ENCODE results near the gene KIF21A.
"Not testable (repeated sequence)": the region's sequence is repeated elsewhere in the genome, so short reads cannot be mapped to it uniquely, and the experiment has no call there.

KIF21A gene, protein sequence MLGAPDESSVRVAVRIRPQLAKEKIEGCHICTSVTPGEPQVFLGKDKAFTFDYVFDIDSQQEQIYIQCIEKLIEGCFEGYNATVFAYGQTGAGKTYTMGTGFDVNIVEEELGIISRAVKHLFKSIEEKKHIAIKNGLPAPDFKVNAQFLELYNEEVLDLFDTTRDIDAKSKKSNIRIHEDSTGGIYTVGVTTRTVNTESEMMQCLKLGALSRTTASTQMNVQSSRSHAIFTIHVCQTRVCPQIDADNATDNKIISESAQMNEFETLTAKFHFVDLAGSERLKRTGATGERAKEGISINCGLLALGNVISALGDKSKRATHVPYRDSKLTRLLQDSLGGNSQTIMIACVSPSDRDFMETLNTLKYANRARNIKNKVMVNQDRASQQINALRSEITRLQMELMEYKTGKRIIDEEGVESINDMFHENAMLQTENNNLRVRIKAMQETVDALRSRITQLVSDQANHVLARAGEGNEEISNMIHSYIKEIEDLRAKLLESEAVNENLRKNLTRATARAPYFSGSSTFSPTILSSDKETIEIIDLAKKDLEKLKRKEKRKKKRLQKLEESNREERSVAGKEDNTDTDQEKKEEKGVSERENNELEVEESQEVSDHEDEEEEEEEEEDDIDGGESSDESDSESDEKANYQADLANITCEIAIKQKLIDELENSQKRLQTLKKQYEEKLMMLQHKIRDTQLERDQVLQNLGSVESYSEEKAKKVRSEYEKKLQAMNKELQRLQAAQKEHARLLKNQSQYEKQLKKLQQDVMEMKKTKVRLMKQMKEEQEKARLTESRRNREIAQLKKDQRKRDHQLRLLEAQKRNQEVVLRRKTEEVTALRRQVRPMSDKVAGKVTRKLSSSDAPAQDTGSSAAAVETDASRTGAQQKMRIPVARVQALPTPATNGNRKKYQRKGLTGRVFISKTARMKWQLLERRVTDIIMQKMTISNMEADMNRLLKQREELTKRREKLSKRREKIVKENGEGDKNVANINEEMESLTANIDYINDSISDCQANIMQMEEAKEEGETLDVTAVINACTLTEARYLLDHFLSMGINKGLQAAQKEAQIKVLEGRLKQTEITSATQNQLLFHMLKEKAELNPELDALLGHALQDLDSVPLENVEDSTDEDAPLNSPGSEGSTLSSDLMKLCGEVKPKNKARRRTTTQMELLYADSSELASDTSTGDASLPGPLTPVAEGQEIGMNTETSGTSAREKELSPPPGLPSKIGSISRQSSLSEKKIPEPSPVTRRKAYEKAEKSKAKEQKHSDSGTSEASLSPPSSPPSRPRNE (N-terminal part only)

DNA sequence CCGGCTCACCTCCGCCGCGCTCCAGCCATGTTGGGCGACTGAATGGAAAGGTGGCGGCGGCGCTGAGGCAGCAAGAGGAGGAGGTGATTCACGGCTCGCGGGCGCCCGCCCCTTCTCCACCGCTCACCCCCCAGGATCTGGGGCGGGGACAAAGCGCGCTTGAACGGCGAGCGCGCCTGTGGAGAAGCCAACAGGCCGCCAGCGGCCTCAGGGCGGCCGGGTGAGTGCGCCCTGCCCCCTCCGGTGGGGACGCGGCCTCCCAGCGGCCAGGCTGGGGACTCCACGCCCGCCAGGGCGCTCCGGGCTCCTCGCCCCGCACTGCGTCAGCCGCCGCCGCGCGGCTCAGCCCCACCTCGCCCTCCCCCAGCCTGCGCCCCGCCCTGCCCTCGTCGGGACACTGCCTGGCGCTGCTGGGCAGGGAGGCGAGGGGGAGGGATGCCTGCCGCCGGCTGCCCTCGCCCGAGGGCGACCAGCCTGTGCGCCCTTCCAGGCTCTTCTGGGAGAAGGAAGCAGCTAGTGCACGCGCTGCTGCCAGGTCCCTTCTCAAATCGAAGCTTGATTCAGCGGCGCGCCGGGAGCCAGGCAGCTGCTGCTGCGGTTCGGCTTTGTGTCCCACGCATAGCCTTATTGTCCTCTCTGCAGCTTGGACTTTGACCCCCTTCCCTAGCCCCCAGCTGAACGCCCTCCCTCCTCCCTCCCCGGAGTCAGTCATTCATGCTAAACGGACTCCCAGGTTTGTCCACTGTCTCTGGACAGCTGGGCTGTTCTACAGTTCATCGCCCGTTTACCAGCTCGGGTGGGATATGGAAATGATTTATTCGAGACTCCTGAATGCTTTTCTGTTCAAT, at the start of gene KIF21A:
Gene KIF21A, minus strand, starts transcription at position 40 of the 848 bp plus-strand sequence. CDS start 150 bp downstream, outside the sequence.
- DNase-seq = peak; percentile 97

DNA sequence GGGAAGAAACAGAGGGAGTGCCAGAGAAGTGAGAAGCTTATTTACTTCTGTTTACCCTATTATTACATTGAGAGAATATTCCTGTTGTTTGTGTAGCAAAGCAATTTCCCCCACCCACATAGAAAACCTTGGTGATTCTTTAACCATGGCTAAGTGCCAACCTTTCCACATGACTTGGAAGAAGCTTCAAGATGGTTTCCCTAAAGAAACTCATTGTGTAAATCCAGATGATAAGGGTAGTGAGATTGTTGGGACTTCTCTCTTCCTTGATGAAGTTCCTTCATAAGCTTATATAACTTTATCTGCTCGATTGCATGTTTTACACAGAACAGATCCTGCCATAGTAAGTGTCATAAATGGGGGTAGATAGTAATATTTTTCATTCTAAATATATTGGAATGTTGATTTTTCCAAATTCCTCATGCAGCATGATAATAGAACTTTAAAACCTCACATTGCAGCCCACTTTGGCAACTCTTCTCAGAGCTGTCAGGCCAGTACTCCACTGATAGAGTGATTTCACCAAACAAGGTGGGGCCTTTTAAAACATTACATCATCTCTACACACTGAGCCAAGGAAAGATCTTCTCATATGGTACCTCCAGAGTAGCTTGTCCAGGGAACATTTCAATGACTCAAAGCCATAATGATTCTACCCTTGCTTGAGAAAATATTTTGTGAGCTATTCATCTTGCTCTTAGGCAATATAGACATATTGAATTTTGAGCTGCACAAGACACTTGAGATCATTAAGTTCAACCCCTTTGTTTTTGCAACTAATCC, 47.8 kb upstream of the KIF21A start:
- no peak for DNase-seq

DNA sequence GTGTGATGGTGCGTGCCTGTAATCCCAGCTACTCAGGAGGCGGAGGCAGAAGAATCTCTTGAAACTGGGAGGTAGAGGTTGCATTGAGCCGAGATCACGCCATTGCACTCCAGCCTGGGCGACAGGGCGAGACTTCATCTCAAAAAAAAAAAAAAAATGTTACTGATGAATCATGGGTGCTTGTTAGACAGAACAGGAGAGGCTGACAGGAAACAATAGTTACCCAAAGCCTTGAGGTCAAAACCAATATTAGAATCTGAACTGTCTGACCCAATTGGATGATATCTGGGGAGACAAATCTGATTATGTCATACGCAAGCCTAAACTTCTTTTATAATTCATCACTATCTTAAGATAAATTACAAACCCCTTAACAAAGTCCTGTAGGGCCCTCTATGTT, 40.7 kb upstream of the KIF21A start:
- DNase-seq = no peak

DNA sequence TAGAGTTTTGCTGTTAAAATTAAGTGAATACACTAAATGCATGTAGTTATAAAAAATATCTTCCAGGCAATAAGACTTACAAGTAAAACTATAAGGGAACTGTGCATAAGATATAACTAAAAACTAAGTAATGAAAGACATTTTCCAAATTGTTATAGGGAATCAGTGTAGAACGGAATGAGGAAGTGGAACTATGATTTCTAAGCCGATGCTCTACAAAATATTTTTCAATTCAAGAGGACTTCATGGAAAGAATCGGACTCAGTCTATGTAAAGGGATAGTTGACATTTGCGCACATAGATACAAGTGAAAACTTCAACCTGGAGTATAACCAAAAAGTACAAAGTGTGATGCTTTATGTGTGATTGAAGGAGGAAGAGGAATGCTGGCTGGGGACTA, 40.1 kb upstream of the KIF21A start:
- no peak for DNase-seq

DNA sequence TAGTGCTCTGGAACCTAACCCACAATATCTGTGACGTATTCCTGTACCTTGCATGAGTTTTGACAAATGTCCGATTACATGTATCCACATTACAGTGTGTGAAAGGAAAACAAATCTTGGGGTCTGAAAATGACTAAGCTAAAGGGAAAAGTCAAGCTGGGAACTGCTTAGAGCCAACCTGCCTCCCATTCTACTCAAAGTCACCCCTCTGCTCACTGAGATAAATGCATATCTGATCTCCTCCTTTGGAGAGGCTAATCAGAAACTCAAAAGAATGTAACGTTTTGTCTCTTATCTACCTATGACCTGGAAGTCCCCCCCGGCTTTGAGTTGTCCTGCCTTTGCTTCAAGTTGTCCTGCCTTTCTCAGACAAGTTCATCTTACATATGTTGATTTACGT, 34.0 kb upstream of the KIF21A start:
- no peak for DNase-seq

DNA sequence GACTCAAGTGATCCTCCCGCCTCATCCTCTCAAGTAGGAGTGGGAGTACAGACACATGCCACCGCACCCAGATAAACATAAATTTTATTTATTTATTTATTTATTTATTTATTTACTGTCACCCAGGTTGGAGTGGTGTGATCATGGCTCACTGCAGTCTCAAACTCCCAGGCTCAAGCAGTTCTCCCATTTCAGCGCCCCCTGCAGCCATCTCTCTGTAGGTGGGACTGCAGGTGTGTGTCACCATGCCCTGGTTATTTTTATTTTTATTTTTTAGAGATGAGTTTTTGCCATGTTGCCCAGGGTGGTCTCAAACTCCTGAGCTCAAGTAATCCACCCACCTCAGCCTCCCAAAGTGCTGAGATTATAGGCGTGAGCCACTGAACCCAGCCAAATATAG, 33.2 kb upstream of the KIF21A start:
- no peak for DNase-seq

DNA sequence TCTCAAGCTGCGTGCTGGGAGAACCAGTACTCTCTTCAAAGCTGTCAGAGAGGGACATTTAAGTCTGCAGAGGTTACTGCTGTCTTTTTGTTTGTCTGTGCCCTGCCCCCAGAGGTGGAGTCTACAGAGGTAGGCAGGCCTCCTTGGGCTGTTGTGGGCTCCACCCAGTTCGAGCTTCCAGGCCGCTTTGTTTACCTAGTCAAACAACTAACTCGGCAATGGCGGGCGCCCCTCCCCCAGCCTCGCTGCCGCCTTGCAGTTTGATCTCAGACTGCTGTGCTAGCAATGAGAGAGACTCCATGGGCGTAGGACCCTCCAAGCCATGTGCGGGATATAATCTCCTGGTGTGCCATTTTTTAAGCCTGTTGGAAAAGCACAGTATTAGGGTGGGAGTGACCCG, 32.2 kb upstream of the KIF21A start:
- not testable (repeated sequence) for DNase-seq

DNA sequence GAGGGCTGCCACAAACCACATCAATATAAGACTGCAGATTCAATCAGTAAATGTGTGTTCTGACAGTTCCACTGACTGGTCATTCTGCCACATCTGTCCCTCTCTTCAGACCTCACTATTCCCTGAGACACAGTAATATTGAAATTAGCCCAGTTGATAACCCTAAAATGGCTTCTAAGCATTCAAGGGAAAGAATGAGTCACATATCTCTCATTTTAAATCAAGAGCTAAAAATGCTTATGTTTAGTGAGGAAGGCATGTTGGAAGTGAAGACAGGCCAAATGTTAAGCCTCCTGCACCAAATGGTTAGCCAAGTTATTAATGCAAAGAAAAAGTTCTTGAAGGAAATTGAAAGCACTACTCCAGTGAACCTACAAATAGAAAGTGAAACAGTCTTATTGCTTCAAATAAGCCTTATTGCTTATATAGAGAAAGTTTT, 24.5 kb upstream of the KIF21A start:
- no peak for DNase-seq

DNA sequence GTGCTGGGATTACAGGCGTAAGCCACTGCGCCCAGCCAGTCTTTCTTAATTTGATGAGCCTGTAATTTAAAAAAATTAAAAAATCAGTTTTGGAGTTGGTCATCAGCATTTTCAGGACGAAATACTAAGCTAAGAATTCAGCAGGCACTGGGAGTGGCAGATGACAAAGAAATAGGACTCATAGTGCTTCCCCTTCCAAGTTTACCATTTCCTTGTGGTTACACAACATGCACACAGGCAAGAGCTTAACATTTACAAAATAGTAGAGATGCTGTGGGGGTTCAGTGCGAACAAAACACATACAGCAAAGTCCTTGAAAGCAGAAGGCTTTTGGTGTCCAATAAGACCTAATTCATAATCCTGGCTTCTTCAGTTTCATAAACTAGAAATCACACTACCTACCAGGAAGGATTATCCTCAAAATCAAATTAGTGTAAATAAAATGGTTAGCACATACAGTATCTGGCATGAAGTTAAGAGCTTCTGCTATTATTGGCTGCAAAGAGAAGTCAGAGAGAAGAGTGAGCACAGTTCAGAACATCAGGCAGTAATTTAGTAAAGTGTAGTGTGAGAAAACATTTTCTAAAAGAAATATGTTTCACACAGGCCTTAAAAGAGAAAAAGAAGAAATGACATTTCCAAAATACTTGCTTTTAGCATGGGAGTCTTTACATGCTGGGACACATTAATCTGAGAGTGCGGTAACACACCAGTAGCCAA, 22.2 kb upstream of the KIF21A start:
- DNase-seq = peak; percentile 17

DNA sequence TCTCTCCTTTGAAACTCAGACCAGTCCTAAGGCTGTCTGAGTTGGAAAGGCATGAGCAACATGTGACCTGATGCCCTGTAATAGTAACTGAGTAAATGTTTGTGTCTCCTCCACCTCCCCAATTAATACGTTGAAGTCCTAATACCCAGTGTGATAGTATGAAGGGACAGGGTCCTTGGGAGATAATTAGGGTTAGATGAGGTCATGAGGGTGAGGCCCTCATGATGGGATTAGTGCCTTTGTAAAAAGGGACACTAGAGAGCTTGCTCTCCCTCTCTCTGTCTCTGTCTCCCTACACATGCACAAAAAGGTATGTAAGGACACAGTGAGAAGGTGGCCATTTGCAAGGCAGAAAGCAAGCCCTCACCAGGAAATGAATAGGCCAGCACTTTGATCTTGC, 18.1 kb upstream of the KIF21A start:
- DNase-seq = peak; percentile 11

DNA sequence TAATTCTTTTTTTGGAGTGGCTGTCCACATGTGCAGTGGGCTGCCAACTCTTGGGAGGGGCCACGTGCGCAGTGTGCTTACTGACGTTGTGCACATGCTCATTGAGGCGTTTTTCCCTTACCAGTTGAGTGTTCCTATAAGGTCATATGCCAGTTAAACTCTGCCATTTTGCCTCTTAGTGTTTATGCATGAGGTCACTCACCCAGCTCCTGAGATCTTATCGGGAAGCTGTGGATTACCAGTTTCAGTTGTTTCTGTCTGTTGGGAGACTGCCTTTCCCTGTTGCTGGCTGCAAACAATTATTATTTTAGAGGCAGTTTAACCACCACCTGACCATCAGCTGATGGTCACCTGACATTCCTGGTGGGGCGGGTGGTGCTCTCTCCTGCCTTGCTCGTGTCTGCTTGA, 16.1 kb upstream of the KIF21A start:
- no peak for DNase-seq

DNA sequence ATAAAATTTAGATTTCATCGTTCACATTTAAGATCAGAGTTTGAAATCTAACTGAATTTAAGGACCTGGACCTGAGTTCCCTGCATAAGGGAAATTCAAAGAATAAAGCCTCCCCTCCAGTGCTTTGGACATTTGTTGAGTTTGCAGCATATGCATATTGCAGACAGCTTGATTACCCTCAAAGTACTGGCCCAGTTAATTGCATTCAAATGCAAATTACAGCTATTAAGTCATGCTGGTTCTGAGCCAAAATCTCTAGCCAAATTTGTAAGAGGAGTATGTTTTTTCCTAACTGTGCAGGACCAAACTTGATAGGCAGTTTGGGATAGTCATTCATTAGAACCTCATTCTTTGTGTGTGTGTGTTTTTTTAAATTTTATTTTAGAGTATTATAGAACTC, 9.1 kb upstream of the KIF21A start:
- no peak for DNase-seq

DNA sequence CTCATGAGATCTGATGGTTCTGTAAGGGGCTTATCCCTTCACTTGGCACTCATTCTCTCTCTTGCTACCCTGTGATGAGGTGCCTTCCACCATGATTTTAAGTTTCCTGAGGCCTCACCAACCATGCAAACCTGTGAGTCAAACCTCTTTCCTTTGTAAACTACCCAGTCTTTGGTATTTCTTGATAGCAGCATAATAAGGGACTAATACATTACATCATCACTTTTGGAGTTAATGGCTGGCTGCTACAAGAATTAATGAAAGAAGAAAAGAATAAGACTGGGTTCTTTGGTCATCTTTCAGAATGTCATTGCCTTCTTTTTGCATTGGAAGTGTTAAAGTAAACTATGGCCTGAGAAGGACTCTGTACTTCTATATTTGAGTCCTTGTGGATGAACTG, 5.1 kb upstream of the KIF21A start:
- no peak for DNase-seq

DNA sequence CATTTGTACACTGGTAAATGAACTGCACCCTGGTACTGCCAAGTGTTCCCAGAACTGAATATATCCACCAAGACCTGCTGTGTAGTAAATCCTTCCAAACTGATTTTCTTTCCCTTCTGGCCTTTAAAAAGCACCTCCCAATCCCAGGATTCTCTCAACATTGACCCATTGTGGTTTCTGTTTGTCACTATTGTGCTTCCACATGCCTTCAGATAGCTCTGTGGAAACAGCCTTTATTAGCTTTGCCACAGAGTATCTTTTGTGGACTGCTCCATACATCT, 949 bp upstream of the KIF21A start:
- no peak for DNase-seq

DNA sequence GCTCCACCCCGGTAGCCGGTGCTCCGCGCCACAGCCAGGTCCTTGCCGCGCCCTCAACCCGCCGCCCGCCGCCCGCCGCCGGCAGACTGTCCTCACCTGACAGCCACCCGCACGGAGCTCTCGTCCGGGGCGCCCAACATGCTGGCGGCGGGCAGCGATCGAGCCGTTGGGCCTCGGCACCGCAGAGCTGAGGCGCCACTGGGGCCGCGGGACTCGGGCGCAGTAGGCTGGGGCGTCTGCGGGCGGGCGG, 164 bp downstream of the KIF21A start:
- DNase-seq = no peak

DNA sequence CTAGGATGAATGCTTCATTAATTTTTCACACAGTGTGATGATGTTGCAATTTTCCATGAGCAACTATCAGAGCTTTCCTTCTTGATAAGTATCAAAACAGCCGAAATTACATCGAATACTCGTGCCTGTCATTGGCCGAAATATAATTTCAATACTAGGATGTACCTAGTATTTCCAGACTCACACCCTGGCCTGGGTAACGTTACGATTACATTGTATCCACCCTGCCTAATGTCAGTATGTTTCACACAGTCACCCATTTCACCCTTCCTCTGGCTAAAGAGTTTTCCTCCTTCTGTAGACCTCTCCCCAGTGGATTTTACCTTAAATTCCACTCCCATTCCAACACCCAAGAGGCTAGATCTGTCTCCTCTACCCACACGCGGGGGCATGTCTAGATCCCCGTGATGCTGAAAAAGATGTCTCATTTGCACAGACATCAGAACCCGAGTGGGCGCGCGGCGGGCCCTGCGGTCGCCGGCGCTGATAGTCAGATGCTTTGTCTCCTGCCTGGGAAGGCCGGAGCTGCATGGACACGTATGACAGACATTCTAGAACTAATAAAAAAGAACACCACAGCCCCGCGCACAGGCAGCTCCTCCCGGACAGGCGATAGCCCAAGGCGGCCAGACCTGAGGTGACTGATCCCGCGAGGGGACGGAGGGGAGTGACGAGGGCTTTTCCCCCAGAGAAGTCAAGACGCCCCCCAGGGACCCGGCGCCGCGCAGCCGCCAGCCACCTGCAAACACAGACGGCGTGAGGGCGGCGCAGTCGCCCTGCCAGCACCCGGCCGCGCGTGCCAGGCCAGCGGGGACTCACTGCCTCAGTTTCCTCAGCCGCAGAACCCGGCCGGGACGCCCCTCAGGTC, 723 bp downstream of the KIF21A start:
- peak; percentile 72 for DNase-seq

DNA sequence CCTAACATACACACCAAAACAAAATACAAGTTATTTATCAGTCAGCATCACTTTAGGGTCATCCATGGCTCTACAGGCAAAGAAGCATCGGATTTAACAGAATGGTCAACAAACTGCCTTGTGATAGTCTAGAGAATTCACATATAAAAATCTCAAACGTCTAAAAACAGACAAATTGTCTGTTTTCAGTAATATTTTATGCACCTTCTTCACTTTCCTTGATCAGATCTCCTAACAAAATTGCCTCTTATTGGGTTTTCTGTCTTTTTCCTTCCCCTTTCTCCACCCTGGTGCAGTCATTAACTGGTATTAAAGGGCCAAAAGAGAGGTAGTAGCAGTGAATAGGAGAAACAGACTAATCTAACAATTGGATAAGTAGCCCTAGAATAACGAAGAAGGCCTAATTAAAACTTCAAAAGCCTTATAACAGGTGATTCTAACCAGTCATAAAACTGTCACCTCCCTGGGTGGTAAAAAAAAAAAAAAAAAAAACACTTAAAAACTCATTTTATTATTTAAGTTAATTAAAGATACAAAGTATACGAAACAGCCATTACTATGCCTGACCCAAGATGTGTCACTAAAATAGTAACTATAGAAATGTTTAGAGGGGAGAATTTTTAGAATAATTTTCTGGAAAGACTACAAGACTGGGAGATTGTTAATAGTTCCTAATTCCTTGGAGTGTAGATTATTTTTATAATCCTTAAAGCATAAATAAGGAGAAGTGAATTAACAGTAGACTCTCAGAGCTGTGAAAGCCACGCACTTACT, 1.5 kb downstream of the KIF21A start:
- DNase-seq = peak; percentile 41

DNA sequence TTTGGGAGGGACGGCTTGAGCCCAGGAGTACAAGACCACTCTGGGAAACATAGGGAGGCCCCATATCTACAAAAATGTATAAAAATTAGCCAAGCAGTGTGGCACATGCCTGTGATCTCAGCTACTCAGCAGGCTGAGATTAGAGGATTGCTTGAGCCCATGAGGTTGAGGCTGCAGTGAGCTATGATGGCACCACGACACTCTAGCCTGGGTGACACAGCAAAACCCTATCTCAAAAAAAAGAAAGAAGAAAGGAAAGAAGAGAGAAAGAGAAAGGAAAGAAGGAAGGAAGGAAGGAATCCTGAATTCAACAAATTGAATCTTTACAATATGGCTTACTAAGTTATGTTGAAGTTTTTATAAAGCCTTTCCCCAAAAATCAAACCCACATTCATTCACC, 2.1 kb downstream of the KIF21A start:
- DNase-seq = peak; percentile 70

DNA sequence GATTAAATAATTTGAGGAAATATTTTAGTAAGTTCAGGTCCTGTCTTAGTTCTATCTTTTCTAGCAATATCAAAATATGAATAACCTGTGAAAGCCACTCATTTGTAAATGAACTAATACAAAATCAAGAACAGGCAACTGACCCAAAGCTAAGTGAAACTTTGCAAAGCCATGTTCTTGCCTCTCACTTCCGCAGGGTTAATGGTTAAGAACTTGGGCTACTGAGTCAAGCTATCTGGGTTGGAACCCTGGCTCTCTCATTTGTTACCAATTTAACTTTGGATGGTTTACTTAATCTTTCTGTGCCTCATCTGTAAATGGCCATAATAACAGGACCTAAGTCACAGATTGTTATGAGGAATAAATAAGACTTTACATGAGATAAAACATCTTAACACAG, 2.8 kb downstream of the KIF21A start:
- DNase-seq = peak; percentile 66

Data from NCI-H82 (cell line).